ENCODE results near the gene FHIP2A.

DNA sequence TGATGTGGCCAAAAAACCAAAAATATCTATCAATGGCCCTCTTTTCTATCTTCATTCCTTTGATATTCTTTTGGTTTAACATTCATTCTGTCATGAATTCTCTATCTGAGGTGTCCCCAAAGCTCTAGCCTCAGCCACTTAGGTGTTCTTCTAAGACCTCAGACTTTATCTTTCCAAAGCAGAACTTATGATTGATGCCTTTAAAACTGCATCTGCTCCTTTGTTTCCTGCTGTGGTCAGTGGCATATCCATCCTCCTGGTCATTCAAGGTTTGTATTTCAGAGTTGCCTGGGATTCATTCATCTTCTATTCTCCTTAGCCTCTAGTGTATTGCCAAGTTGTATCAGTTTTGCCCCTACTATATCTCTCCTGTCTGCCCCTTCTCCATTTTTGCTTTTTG, 30.6 kb downstream of the FHIP2A start:
- TF ChIP-seq, protein P1, sequence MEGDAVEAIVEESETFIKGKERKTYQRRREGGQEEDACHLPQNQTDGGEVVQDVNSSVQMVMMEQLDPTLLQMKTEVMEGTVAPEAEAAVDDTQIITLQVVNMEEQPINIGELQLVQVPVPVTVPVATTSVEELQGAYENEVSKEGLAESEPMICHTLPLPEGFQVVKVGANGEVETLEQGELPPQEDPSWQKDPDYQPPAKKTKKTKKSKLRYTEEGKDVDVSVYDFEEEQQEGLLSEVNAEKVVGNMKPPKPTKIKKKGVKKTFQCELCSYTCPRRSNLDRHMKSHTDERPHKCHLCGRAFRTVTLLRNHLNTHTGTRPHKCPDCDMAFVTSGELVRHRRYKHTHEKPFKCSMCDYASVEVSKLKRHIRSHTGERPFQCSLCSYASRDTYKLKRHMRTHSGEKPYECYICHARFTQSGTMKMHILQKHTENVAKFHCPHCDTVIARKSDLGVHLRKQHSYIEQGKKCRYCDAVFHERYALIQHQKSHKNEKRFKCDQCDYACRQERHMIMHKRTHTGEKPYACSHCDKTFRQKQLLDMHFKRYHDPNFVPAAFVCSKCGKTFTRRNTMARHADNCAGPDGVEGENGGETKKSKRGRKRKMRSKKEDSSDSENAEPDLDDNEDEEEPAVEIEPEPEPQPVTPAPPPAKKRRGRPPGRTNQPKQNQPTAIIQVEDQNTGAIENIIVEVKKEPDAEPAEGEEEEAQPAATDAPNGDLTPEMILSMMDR (IDR thresholded peaks at IDR 0.05) = no peak
- TF ChIP-seq POLR2A (IDR thresholded peaks at IDR 0.05) (no peak), POLR2AphosphoS5 (IDR thresholded peaks at IDR 0.05) (no peak), EP300 (IDR thresholded peaks at IDR 0.05) (no peak)

All from upper lobe of left lung (tissue), 4 donors.